Activated CD8-positive, alpha-beta memory T cell treated with anti-CD3 and anti-CD28 coated beads, Interleukin-2, amount 10 ng/mL, durations not matched to agents 7 days and 5 days (primary cell): ENCODE measurements around the gene CTBP2. TPM values are rescaled to one million over a fixed set of nuclear protein-coding genes. Genes with fewer than 3 reads are reported as not detected.

Source experiments
- ATAC-seq: fragments of 150-1000 bp; cut with Tn5 transposase; one replicate; pipeline ENCODE4 v1.10.0; 2021; ENCODE audit warnings: moderate library complexity
- CTCF ChIA-PET: fragments of 350-600 bp; sonication (Branson Sonifier 250); formaldehyde crosslinking; loops from one replicate; lab custom pipeline; 2021; ENCODE audit warnings: antibody characterized with exemption; lab: Charles Lee
- DNase-seq: peaks from one replicate; pipeline ENCODE4 v3.0.0-alpha.2; 2020
- H3K27ac Mint-ChIP-seq: one replicate; pipeline ENCODE4 v1.8.0; 2021; ENCODE audit warnings: mild to moderate bottlenecking, mixed read lengths
- H3K27me3 Mint-ChIP-seq: one replicate; pipeline ENCODE4 v1.8.0; 2021; ENCODE audit warnings: mixed read lengths
- H3K36me3 Mint-ChIP-seq: one replicate; pipeline ENCODE4 v1.8.0; 2021; ENCODE audit warnings: mild to moderate bottlenecking, mixed read lengths
- H3K4me1 Mint-ChIP-seq: one replicate; pipeline ENCODE4 v1.8.0; 2021; ENCODE audit warnings: mixed read lengths
- H3K4me3 Mint-ChIP-seq: one replicate; pipeline ENCODE4 v1.8.0; 2021; ENCODE audit warnings: mild to moderate bottlenecking, moderate library complexity, mixed read lengths
- H3K9me3 Mint-ChIP-seq: one replicate; pipeline ENCODE4 v1.8.0; 2022; ENCODE audit warnings: low read depth, mixed read lengths
- microRNA-seq: library from miRNA; unstranded; fragments of <30 nt; microRNA quantifications from one replicate; pipeline ENCODE4 v1.2.0, GENCODE V29; 2022
- total RNA-seq, 2 experiments: library from RNA; stranded (reverse); gene quantifications; one replicate each; pipeline ENCODE4 v1.2.3, GENCODE V29; 2021

Gene CTBP2
- total RNA-seq, 2 experiments from 2014 or later, result 0.61 to 0.82 TPM

DNA sequence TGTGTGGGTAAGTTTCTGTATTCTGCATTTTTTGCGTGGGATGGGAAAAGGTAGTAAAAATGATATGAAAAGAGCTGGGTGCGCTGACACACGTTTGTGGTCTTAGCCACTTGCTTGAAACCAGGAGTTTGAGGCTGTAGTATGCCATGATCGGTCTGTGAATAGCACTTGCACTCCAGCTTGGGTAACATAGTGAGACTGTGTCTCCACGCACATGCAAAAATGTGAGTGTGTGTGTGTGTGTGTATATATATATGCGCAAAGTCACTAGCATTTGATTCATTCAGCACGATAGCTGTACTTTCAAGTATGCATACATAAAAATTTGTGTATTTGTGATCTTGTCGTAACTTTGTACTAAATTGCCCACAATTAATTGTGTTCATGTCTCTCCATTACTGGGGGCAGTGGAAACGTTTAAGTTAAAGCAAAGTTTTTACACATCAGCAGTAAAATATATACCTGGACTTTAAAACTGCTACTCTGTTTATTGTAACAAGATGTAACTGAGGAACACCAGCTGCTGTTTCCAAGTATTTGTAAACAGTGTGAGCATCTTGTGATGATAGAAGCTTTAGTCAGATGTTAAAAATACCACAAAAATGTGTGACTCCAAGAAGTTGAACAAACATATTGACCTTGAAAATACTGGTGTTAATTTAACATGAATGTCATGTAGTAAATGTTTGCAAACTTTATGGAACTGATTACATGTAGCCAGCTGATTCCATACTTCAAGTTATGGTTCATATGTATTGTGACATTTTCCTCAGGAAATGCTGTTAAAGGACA is 216.9 kb downstream of the CTBP2 start:
- Mint-ChIP-seq H3K9me3 (no peaks in the 10 kb centered on the region), H3K4me3 (no peak overlapping the region), H3K36me3 (peaks cover 8% of the 10 kb centered on the region), H3K27me3 (no peaks in the 10 kb centered on the region), H3K27ac (no peak overlapping the region), H3K4me1 (peaks cover 18% of the 10 kb centered on the region)
- DNase-seq, result no peak
- no peak for ATAC-seq
- CTCF ChIA-PET, result interaction anchor here (0.9 kb wide), 1 partner anchor 10 kb away, joined by 4 read pairs; no protein-coding TSS in a partner anchor

DNA sequence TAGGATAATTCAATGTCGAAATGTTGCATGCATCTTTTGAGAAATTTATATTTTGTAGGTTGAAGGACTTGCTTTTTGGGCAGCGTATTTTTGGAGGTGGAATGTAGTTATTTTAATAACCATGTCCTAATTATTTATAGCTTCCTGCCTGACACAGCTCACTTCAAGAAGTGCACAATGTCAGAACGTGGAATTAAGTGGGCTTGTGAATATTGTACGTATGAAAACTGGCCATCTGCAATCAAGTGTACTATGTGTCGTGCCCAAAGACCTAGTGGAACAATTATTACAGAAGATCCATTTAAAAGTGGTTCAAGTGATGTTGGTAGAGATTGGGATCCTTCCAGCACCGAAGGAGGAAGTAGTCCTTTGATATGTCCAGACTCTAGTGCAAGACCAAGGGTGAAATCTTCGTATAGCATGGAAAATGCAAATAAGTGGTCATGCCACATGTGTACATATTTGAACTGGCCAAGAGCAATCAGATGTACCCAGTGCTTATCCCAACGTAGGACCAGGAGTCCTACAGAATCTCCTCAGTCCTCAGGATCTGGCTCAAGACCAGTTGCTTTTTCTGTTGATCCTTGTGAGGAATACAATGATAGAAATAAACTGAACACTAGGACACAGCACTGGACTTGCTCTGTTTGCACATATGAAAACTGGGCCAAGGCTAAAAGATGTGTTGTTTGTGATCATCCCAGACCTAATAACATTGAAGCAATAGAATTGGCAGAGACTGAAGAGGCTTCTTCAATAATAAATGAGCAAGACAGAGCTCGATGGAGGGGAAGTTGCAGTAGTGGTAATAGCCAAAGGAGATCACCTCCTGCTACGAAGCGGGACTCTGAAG is 217.8 kb downstream of the CTBP2 start:
- no peaks in the 10 kb centered on the region for H3K9me3 Mint-ChIP-seq
- CTCF ChIA-PET, result interaction anchor here (0.9 kb wide), 1 partner anchor 11 kb away, joined by 4 read pairs; no protein-coding TSS in a partner anchor
- H3K36me3 Mint-ChIP-seq, result peaks cover 6% of the 10 kb centered on the region
- ATAC-seq (no peak), DNase-seq (no peak)
- H3K27ac Mint-ChIP-seq, result no peak overlapping the region
- H3K4me3 Mint-ChIP-seq, result no peak overlapping the region
- H3K4me1 Mint-ChIP-seq, result peaks cover 18% of the 10 kb centered on the region
- no peaks in the 10 kb centered on the region for H3K27me3 Mint-ChIP-seq

DNA sequence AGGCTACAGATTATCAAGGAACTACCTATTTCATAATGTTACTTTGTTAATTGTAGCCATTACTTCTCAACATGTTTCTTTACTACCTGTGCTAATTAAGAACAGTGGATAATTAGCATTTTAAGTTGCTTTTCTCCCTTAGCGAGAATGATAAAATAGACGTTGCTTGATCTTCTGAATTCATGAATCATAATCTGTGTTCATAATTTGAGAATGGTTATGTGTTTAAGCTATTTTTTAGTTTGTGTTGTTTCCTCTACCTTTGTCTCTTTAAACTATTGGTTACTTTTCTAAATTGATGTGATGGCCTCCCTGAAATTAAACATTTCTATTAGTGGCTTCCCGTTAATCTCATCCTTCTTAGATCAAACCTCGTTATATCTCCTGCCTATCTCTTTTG is 218.5 kb downstream of the CTBP2 start, which contains the start of gene ZRANB1:
TSS of gene ZRANB1 (plus strand) at position 301 of the 400 bp plus-strand sequence. CDS start 371 bp downstream, outside the sequence.
- Mint-ChIP-seq H3K36me3 (peaks cover 6% of the 10 kb centered on the region), H3K4me1 (peaks cover 14% of the 10 kb centered on the region), H3K9me3 (no peaks in the 10 kb centered on the region), H3K27me3 (no peaks in the 10 kb centered on the region), H3K27ac (no peak within 1 kb of the TSS), H3K4me3 (no peak within 1 kb of the TSS)
- DNase-seq, result no peak
- CTCF ChIA-PET, result no interaction called here
- ATAC-seq, result no peak

DNA sequence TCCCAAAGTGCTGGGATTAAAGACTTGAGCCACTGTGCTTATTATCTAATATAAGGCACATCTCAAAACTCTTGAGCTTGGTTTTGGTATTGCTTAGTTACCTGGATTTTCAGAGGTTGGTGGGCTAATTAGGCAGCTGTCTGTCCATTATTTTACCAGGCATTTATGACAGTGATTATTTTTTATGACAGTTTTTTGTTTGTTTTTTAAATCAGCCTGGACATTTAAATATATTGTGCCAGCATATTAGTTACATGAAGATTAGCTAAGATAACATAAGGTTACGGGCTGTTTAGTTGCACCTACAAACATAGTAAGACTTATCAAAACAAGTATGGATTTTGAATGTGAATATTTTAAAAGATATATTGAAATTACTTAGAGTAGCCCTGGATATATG is 221.1 kb downstream of the CTBP2 start:
- CTCF ChIA-PET, result no interaction called here
- H3K27ac Mint-ChIP-seq, result no peak overlapping the region
- ATAC-seq (no peak), DNase-seq (no peak)
- peaks cover 6% of the 10 kb centered on the region for H3K36me3 Mint-ChIP-seq
- no peak overlapping the region for H3K4me3 Mint-ChIP-seq
- H3K4me1 Mint-ChIP-seq, result peaks cover 20% of the 10 kb centered on the region
- H3K27me3 Mint-ChIP-seq, result no peaks in the 10 kb centered on the region
- H3K9me3 Mint-ChIP-seq, result no peaks in the 10 kb centered on the region

DNA sequence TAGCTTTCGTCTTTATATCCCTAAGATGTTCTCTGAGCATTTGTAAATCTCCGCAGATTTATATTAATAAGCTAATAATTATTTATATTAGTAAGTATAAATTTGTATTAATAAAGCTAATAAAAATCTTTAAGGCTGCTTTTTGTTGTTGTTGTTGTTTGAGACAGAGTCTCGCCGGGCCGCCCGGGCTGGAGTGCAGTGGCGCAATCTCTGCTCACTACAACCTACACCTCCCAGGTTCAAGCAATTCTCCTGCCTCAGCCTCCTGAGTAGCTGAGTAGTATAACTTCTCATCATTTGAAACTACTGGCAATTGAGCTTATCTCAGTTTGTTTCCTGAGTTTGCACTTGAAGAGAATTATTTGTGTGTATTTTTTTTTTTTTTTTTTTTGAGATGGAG is 223.6 kb downstream of the CTBP2 start:
- Mint-ChIP-seq H3K4me3 (no peak overlapping the region), H3K36me3 (peaks cover 7% of the 10 kb centered on the region), H3K27ac (no peak overlapping the region), H3K9me3 (peaks cover 1% of the 10 kb centered on the region), H3K4me1 (peaks cover 9% of the 10 kb centered on the region), H3K27me3 (no peaks in the 10 kb centered on the region)
- CTCF ChIA-PET, result no interaction called here
- ATAC-seq, result no peak
- DNase-seq, result no peak

DNA sequence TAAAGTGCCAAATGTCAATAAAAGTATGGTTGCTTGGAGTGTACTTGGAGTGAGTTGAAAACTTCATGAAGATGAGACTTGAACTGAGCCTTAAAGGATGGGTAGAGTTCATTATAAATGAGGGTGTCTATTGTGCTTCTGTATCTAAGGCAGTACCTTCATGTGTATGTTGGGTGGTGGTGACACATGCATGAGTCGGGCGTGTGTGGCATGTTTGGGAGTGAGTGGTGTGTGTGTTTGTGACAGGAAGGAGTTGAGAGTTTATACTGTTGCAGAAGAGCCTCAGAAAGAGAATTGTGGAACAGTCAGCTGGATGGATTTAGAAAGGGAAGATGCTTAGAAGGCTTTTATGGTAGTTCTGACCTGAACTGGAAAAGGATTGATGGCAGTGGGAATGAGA is 224.4 kb downstream of the CTBP2 start:
- peaks cover 9% of the 10 kb centered on the region for H3K4me1 Mint-ChIP-seq
- no peaks in the 10 kb centered on the region for H3K27me3 Mint-ChIP-seq
- H3K9me3 Mint-ChIP-seq, result peaks cover 2% of the 10 kb centered on the region
- CTCF ChIA-PET, result no interaction called here
- DNase-seq (no peak), ATAC-seq (no peak)
- no peak overlapping the region for H3K4me3 Mint-ChIP-seq
- H3K36me3 Mint-ChIP-seq, result peaks cover 10% of the 10 kb centered on the region
- peak overlapping the region; percentile 1 for H3K27ac Mint-ChIP-seq

Small RNA genes within 50 kb of the gene (microRNA-seq; reads per million reads assigned to microRNA genes)
- not detected for gene MIR4296

Other genes with a start within 250 kb of the CTBP2 start
- 10 to 100 TPM in 1 of 2 experiments, 1 to 10 TPM in 1; 9.8 to 11.5 TPM for gene ZRANB1, start 218.4 kb downstream of the CTBP2 start, total RNA-seq